Duodenal mucosa (tissue), 2 donors: ENCODE data around the gene ZNF714.

Experiments used
- H3K27ac ChIP-seq: one replicate; pipeline ENCODE4 v1.7.0; 2013; ENCODE audit warnings: low read depth, low read length
- H3K27me3 ChIP-seq, 2 donors: one replicate each; pipeline ENCODE4 v1.7.0; 2013; ENCODE audit warnings: low read length in 2 of 2, control low read depth in 1 of 2; ENCODE audit not compliant: insufficient read depth in 2 of 2, control insufficient read depth in 1 of 2
- H3K36me3 ChIP-seq, 2 donors: one replicate each; pipeline ENCODE4 v1.7.0; 2013; ENCODE audit warnings: low read length in 2 of 2, control low read depth in 1 of 2; ENCODE audit not compliant: insufficient read depth in 2 of 2, control insufficient read depth in 1 of 2
- H3K4me1 ChIP-seq, 2 donors: one replicate each; pipeline ENCODE4 v1.7.0; 2013; ENCODE audit warnings: low read length in 2 of 2, control low read depth in 1 of 2; ENCODE audit not compliant: insufficient read depth in 2 of 2, control insufficient read depth in 1 of 2
- H3K4me3 ChIP-seq, 2 donors: one replicate each; pipeline ENCODE4 v1.7.0; 2013; ENCODE audit warnings: low read length in 2 of 2, low read depth in 1 of 2
- H3K9ac ChIP-seq, 2 donors: one replicate each; pipeline ENCODE4 v1.7.0; 2013; ENCODE audit warnings: low read length in 2 of 2, low read depth in 1 of 2
- H3K9me3 ChIP-seq, 2 donors: one replicate each; pipeline ENCODE4 v1.7.0; 2013; ENCODE audit warnings: low read length in 2 of 2, control low read depth in 1 of 2; ENCODE audit not compliant: control insufficient read depth in 1 of 2

Gene ZNF714

DNA sequence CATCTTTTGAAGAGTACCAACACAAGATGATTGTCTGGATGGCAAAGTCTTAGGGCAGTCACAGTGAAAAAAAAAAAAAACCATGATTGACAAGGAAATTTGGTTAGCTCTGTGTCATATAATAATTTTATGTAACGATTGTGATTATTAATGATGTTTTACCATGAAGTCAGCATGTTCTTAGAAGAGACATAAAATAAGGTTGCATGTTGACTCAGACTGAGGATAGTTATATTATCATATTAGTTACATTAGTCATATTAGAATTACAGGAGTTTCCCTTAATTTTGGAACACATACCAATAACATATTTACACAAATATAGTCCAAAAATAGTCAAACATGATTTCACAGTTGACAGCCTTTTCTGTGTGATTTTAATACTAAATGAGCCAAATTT lies 65.5 kb downstream of the ZNF714 start:
- Histone ChIP-seq H3K4me1 (peaks cover 0 to 4% of the 10 kb centered on the region in 2 donors), H3K4me3 (no peak overlapping the region), H3K36me3 (peaks cover 7 to 43% of the 10 kb centered on the region in 2 donors), H3K9me3 (no peaks in the 10 kb centered on the region), H3K9ac (no peak overlapping the region), H3K27ac (no peak overlapping the region), H3K27me3 (no peaks in the 10 kb centered on the region)

GRCh38 chr19:21148681-21149080 lies 66.7 kb downstream of the ZNF714 start:
- Histone ChIP-seq H3K36me3 (peaks cover 7 to 51% of the 10 kb centered on the region in 2 donors), H3K27ac (no peak overlapping the region), H3K4me3 (no peak overlapping the region), H3K27me3 (no peaks in the 10 kb centered on the region), H3K9me3 (no peaks in the 10 kb centered on the region), H3K4me1 (no peaks in the 10 kb centered on the region), H3K9ac (no peak overlapping the region)

GRCh38 chr19:21149877-21150276 lies 67.9 kb downstream of the ZNF714 start:
- Histone ChIP-seq H3K4me3 (no peak overlapping the region), H3K27me3 (no peaks in the 10 kb centered on the region), H3K36me3 (peaks cover 7 to 46% of the 10 kb centered on the region in 2 donors), H3K9me3 (no peaks in the 10 kb centered on the region), H3K4me1 (no peaks in the 10 kb centered on the region), H3K27ac (no peak overlapping the region), H3K9ac (no peak overlapping the region)

DNA sequence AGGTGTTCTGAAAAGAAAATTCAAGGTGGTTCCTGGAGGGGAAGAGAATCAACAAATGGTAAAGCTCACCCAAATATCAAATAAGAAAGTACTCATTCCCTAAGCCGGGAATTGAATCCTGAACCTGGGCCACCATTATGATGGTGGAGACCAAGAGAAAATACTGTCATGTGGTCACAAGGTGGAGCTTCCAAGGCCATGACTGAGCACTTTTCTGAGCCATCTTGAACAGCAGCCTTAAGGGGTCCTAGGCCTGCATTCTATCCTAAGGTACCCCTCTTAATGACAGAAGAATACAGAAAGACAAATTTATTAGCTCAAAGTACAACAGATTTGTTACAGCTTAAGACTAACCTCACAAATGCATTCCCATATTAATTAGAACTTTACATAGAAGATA lies 69.5 kb downstream of the ZNF714 start:
- Histone ChIP-seq H3K27me3 (no peaks in the 10 kb centered on the region), H3K36me3 (peaks cover 7 to 46% of the 10 kb centered on the region in 2 donors), H3K4me3 (no peak overlapping the region), H3K27ac (no peak overlapping the region), H3K9ac (no peak overlapping the region), H3K4me1 (no peaks in the 10 kb centered on the region), H3K9me3 (no peaks in the 10 kb centered on the region)

DNA sequence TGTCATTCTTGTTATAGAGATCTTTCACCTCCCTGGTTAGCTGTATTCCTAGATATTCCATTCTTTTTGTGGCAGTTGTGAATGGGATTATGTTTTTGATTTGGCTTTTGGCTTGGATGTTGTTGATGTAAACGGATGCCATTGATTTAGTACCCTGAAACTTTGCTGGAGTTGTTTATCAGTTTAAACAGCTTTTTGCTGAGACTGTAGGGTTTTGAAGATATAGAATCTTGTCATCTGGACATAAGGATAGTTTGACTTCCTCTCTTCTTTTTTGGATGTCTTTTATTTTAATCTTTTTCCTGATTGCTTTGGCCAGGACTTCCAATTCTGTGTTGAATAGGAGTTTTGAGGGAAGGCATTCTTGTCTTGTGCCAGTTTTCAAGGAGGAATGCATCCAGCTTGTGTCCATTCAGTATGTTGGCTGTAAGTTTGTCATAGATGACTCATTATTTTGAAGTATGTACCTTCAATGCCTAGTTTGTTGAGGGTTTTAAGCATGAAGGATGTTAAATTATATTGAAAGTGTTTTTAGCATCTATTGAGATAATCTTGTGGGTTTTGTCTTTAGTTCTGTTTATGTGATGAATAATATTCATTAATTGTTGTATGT lies 76.6 kb downstream of the ZNF714 start:
- H3K9me3 ChIP-seq = peaks cover 3 to 17% of the 10 kb centered on the region in 2 donors
- H3K27me3 ChIP-seq = no peaks in the 10 kb centered on the region
- no peaks in the 10 kb centered on the region for H3K4me1 ChIP-seq
- no peak overlapping the region for H3K9ac ChIP-seq
- H3K4me3 ChIP-seq = no peak overlapping the region
- H3K27ac ChIP-seq = no peak overlapping the region
- peaks cover 0 to 26% of the 10 kb centered on the region in 2 donors for H3K36me3 ChIP-seq

DNA sequence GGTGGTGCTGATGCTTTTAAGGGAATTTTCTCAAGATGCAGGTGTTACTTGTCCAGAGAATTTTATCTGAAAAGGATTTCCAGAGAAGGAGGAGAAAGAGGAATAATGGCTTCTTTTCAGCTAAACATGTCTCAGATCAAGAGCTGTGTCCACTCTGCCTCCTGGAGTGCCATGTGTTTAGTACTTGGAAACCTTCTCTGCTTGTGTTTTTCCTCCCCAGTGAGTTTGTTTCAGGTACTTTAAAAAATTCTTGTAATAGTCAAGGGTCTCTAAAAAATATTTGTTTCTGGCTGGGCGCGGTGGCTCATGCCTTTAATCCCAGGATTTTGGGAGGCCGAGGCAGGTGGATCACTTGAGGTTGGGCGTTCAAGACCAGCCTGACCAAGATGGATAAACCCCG lies 82.5 kb downstream of the ZNF714 start:
- H3K36me3 ChIP-seq = peaks cover 0 to 20% of the 10 kb centered on the region in 2 donors
- no peak overlapping the region for H3K4me3 ChIP-seq
- peaks cover 0 to 3% of the 10 kb centered on the region in 2 donors for H3K9me3 ChIP-seq
- H3K27me3 ChIP-seq = no peaks in the 10 kb centered on the region
- H3K9ac ChIP-seq = no peak overlapping the region
- H3K4me1 ChIP-seq = no peaks in the 10 kb centered on the region
- H3K27ac ChIP-seq = no peak overlapping the region

DNA sequence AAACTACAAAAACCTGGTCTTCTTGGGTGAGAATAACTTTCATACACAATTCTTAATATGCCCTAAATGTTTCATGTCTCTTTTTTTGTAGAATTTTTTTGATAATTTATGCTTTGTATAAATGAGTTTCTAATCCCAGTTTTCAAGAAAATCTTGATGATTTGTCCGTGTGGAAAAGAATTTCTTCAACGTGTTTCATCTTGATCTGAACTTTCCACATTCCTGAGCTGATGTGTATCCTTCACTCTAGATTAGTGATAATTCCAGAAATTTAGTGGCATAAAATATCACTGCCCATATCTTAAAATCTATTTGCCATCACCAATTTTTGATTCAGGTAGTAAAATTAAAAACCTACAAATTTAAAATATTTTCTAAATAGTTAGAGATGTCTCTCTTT lies 84.4 kb downstream of the ZNF714 start:
- Histone ChIP-seq H3K9me3 (peaks cover 0 to 3% of the 10 kb centered on the region in 2 donors), H3K27ac (no peak overlapping the region), H3K27me3 (no peaks in the 10 kb centered on the region), H3K36me3 (peaks cover 0 to 19% of the 10 kb centered on the region in 2 donors), H3K9ac (no peak overlapping the region), H3K4me1 (no peaks in the 10 kb centered on the region), H3K4me3 (no peak overlapping the region)
